ENCODE results near the gene FASLG.

DNA sequence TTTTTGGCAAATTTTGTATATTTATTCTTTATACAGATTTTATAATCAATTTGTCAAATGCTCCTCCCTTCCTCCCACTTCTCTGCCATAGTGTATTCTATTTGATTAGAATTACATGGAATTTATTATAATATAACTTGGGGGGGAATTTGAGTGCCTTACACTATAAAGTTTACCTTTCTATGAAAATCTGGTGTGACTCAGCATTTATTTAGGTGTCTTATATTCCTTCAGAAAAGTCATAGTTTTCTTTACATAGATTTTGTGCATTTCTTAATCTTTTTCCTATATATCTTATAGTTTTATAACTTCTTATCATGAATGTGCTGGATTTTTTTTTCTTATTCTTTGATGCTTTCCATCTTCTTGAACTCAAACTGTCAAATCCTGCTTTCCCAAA lies 21.3 kb downstream of the FASLG start:
- TF ChIP-seq, protein P1, sequence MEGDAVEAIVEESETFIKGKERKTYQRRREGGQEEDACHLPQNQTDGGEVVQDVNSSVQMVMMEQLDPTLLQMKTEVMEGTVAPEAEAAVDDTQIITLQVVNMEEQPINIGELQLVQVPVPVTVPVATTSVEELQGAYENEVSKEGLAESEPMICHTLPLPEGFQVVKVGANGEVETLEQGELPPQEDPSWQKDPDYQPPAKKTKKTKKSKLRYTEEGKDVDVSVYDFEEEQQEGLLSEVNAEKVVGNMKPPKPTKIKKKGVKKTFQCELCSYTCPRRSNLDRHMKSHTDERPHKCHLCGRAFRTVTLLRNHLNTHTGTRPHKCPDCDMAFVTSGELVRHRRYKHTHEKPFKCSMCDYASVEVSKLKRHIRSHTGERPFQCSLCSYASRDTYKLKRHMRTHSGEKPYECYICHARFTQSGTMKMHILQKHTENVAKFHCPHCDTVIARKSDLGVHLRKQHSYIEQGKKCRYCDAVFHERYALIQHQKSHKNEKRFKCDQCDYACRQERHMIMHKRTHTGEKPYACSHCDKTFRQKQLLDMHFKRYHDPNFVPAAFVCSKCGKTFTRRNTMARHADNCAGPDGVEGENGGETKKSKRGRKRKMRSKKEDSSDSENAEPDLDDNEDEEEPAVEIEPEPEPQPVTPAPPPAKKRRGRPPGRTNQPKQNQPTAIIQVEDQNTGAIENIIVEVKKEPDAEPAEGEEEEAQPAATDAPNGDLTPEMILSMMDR (conservative IDR thresholded peaks at IDR 0.05): no peak
- TF ChIP-seq ZFX (IDR thresholded peaks at IDR 0.05): no peak
